ENCODE results near the gene SLTM.
"Not testable (repeated sequence)": the region's sequence is repeated elsewhere in the genome, so short reads cannot be mapped to it uniquely, and the experiment has no call there.

The SLTM gene

GRCh38 chr15:58924327-58924726 lies 9.2 kb downstream of the SLTM start:
- no peak for FAIRE-seq
- TF ChIP-seq POLR2A (IDR thresholded peaks at IDR 0.05; ENCODE audit: low read depth, low read length) (no peak), TAF1 (IDR thresholded peaks at IDR 0.05; ENCODE audit: borderline replicate concordance, low read depth, low read length) (no peak), POLR2AphosphoS5 (IDR thresholded peaks at IDR 0.05; ENCODE audit: low read depth, low read length) (no peak)
- no peak for DNase-seq (ENCODE audit: insufficient read length)

DNA sequence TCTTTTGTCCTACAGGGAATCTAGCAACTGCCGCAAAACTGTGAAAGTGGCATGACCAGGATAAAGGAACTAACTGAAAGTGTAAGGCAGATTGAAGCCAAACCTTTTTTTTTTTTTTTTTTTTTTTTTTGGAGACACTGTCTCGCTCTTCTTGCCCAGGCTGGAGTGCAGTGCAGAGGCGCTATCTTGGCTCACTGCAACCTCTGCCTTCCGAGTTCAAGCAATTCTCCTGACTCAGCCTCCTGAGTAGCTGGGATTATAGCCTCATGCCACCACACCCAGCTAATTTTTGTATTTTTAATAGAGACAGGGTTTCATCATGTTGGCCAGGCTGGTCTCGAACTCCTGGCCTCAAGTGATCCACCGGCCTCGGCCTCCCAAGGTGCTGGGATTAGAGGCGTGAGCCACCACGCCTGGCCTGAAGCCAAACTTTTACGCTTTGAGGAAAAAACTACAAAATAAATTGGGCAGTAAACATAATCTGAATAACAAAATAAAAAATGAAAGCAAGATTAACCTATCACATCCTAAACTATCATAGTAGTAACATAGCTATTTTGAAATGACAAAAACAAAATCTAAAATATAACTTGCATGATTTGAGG lies 9.7 kb downstream of the SLTM start:
- TF ChIP-seq TAF1 (IDR thresholded peaks at IDR 0.05; ENCODE audit: borderline replicate concordance, low read depth, low read length) (no peak), POLR2A (IDR thresholded peaks at IDR 0.05; ENCODE audit: low read depth, low read length) (no peak), POLR2AphosphoS5 (IDR thresholded peaks at IDR 0.05; ENCODE audit: low read depth, low read length) (no peak)
- FAIRE-seq (no peak), DNase-seq (ENCODE audit: insufficient read length) (no peak)

GRCh38 chr15:58923284-58923683 lies 10.2 kb downstream of the SLTM start:
- TF ChIP-seq TAF1 (IDR thresholded peaks at IDR 0.05; ENCODE audit: borderline replicate concordance, low read depth, low read length) = no peak
- FAIRE-seq (no peak), DNase-seq (ENCODE audit: insufficient read length) (no peak)

DNA sequence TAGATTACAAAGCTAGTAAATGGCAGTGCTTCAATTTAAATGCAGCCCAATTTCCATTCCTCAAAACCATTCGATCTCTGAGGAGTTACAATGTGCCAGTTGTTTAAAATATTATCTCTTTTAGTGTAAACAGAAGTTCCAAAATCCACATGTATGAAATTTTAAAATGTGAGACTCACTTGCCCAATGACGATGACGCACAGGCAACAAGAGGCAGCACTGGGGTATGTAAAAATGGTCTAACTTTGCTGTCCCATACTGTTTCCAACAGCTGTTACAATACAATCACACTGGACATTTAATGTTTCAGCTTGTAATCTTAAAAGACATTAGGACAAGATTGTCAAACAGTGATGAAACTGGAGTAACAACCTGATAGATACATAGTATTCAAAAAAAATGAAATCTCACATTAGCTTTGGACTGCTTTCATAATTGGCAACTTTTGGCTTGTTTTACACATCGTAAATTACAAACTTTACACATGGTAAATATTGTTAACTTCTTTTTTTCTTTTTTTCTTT lies 12.2 kb downstream of the SLTM start:
- no peak for DNase-seq (ENCODE audit: insufficient read length)
- FAIRE-seq = no peak
- TF ChIP-seq POLR2AphosphoS5 (IDR thresholded peaks at IDR 0.05; ENCODE audit: low read depth, low read length) (no peak), POLR2A (IDR thresholded peaks at IDR 0.05; ENCODE audit: low read depth, low read length) (no peak), TAF1 (IDR thresholded peaks at IDR 0.05; ENCODE audit: borderline replicate concordance, low read depth, low read length) (no peak)

- FAIRE-seq = not testable (repeated sequence)
Observed at GRCh38 chr15:58920447-58920846, 13.0 kb downstream of the SLTM start.

DNA sequence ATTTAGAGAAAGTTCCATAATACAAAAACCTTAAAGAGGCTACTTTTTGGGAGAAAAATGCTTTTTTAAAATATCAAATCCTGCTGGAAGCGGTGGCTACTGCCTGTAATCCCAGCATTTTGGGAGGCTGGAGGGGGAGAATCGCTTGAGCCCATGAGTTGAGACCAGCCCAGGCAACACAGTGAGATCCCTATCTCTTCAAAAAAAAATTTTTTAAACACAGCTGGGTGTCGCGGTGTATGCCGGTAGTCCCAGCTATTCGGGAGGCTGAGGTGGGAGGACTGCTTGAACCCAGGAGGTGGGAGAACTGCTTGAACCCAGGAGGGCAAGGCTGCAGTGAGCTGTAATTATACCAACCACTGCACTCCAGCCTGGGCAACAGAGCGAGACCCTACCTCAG lies 14.2 kb downstream of the SLTM start:
- TF ChIP-seq POLR2AphosphoS5 (IDR thresholded peaks at IDR 0.05; ENCODE audit: low read depth, low read length) (no peak), TAF1 (IDR thresholded peaks at IDR 0.05; ENCODE audit: borderline replicate concordance, low read depth, low read length) (no peak), POLR2A (IDR thresholded peaks at IDR 0.05; ENCODE audit: low read depth, low read length) (no peak)
- FAIRE-seq (no peak), DNase-seq (ENCODE audit: insufficient read length) (no peak)

More at GRCh38 chr15:58920447-58920846, 13.0 kb downstream of the SLTM start:
- not testable (repeated sequence) for DNase-seq (ENCODE audit: insufficient read length)

- TF ChIP-seq POLR2AphosphoS5 (IDR thresholded peaks at IDR 0.05; ENCODE audit: low read depth, low read length) = no peak
- no peak for TF ChIP-seq TAF1 (IDR thresholded peaks at IDR 0.05; ENCODE audit: borderline replicate concordance, low read depth, low read length)
- no peak for TF ChIP-seq POLR2A (IDR thresholded peaks at IDR 0.05; ENCODE audit: low read depth, low read length)
- FAIRE-seq (no peak), DNase-seq (ENCODE audit: insufficient read length) (no peak)
Observed at GRCh38 chr15:58918239-58918638, 15.2 kb downstream of the SLTM start.

GRCh38 chr15:58917613-58918129 lies 15.8 kb downstream of the SLTM start:
- FAIRE-seq = not testable (repeated sequence)

DNA sequence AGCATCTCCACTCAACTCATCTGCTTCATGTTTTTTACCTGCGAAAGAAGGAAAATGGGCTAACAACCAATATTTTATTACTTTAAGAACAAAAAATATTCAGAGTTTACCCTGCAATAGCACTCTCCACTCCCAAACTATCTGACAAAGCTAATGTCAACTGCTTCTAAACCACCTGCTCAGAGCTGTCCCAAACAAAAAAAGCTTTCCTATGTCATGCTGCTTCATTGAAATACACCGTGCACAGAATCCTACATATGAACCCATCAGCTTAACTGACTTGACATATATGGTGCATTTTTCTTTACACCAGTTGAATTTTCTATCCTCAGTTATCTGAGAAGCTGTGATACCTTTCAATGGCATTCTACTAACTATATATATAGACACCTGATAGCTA lies 16.5 kb downstream of the SLTM start:
- DNase-seq (ENCODE audit: insufficient read length) = no peak
- FAIRE-seq = no peak
- TF ChIP-seq POLR2AphosphoS5 (IDR thresholded peaks at IDR 0.05; ENCODE audit: low read depth, low read length) = no peak
- TF ChIP-seq TAF1 (IDR thresholded peaks at IDR 0.05; ENCODE audit: borderline replicate concordance, low read depth, low read length) = no peak
- no peak for TF ChIP-seq POLR2A (IDR thresholded peaks at IDR 0.05; ENCODE audit: low read depth, low read length)

More at GRCh38 chr15:58917613-58918129, 15.8 kb downstream of the SLTM start:
- DNase-seq (ENCODE audit: insufficient read length) = not testable (repeated sequence)

- no peak for TF ChIP-seq POLR2A (IDR thresholded peaks at IDR 0.05; ENCODE audit: low read depth, low read length)
- no peak for TF ChIP-seq TAF1 (IDR thresholded peaks at IDR 0.05; ENCODE audit: borderline replicate concordance, low read depth, low read length)
- no peak for TF ChIP-seq POLR2AphosphoS5 (IDR thresholded peaks at IDR 0.05; ENCODE audit: low read depth, low read length)
- FAIRE-seq (no peak), DNase-seq (ENCODE audit: insufficient read length) (no peak)
Observed at GRCh38 chr15:58910456-58910855, 23.0 kb downstream of the SLTM start.

- no peak for DNase-seq (ENCODE audit: insufficient read length)
- no peak for FAIRE-seq
- TF ChIP-seq POLR2AphosphoS5 (IDR thresholded peaks at IDR 0.05; ENCODE audit: low read depth, low read length) = no peak
Observed at GRCh38 chr15:58909616-58910015, 23.9 kb downstream of the SLTM start.

DNA sequence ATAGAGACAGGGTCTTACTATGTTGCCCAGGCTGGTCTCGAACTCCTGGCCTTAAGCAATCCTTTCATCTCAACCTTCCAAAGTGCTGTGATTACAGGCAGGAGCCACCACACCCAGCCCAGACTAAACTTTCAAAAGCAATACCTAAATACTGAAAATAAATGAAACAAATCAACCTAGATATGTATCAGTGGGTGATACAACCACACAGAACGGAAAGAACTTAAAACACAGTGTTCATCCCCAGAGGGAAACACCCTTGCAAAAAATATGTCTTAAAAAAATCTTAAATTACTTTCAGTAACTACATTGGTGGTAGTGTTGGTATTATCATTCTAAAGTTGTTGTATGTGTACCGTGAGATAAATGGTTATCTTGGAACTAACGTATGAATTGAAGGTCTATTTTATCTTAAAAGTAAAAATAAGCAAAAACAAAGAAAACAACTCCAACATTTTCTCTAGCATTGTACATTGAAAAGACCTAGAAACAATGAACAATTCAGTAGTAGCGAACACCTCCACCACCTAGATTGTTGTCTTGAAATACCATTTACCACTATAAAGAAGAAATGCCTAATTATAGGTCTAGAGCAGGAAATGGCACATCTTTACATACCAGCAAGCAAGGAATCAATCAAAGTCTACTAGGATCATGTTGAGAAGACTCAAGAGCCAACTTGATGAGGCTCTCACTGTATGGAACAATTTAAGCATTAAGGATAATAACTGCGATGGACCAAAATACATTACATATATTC lies 24.7 kb downstream of the SLTM start:
- TF ChIP-seq POLR2A (IDR thresholded peaks at IDR 0.05; ENCODE audit: low read depth, low read length) (no peak), POLR2AphosphoS5 (IDR thresholded peaks at IDR 0.05; ENCODE audit: low read depth, low read length) (no peak), TAF1 (IDR thresholded peaks at IDR 0.05; ENCODE audit: borderline replicate concordance, low read depth, low read length) (no peak)
- FAIRE-seq (no peak), DNase-seq (ENCODE audit: insufficient read length) (no peak)

All from GM12892 (cell line).